Mesenteric fat pad (tissue), 1 donor: Measurements from ENCODE around the gene SZT2. TPM values are rescaled to one million over a fixed set of nuclear protein-coding genes. Genes with fewer than 3 reads are reported as not detected.
"Not testable (repeated sequence)": the region's sequence is repeated elsewhere in the genome, so short reads cannot be mapped to it uniquely, and the experiment has no call there.

Source experiments
- DNase-seq: peaks from one replicate; pipeline ENCODE4 v3.0.0-alpha.2; 2020; ENCODE audit warnings: low spot score
- total RNA-seq: library from RNA; stranded (reverse); fragmentation: NEBNext Ultra II Directional; extraction: Animal tissue kit (Norgen Biotek cat#: 25700); gene quantifications from one replicate; pipeline ENCODE4 v1.2.1, GENCODE V29; 2021
- donor health status: DM: yes; HTN: yes; CAD: no.

Gene SZT2
- total RNA-seq, 1 donor from 2014 or later, result 65.3 TPM

- DNase-seq, result no peak
Observed at GRCh38 chr1:43387976-43388599, 1.6 kb upstream of the SZT2 start.

GRCh38 chr1:43388613-43389012, 1.1 kb upstream of the SZT2 start:
- DNase-seq, result no peak

- no peak for DNase-seq
Observed at GRCh38 chr1:43392702-43393101, 3.0 kb downstream of the SZT2 start.

- no peak for DNase-seq
Observed at GRCh38 chr1:43395523-43395922, 5.8 kb downstream of the SZT2 start.

GRCh38 chr1:43396059-43396458, 6.4 kb downstream of the SZT2 start:
- no peak for DNase-seq

- no peak for DNase-seq
Observed at GRCh38 chr1:43398227-43398626, 8.5 kb downstream of the SZT2 start.

GRCh38 chr1:43400441-43400840, 10.7 kb downstream of the SZT2 start:
- not testable (repeated sequence) for DNase-seq

GRCh38 chr1:43402089-43402865, 12.6 kb downstream of the SZT2 start:
- no peak for DNase-seq

GRCh38 chr1:43404353-43404752, 14.7 kb downstream of the SZT2 start:
- DNase-seq, result no peak

GRCh38 chr1:43405219-43405875, 15.6 kb downstream of the SZT2 start:
- DNase-seq, result no peak

- DNase-seq, result no peak
Observed at GRCh38 chr1:43405876-43406234, 16.2 kb downstream of the SZT2 start.

GRCh38 chr1:43410571-43410970, 20.9 kb downstream of the SZT2 start:
- no peak for DNase-seq

- not testable (repeated sequence) for DNase-seq
Observed at GRCh38 chr1:43413426-43413825, 23.7 kb downstream of the SZT2 start.

- no peak for DNase-seq
Observed at GRCh38 chr1:43414634-43415223, 25.0 kb downstream of the SZT2 start.

- DNase-seq, result no peak
Observed at GRCh38 chr1:43415901-43416300, 26.2 kb downstream of the SZT2 start.

- DNase-seq, result peak; percentile 6
Observed at GRCh38 chr1:43418858-43419257, 29.2 kb downstream of the SZT2 start.

- DNase-seq, result peak; percentile 26
Observed at GRCh38 chr1:43419627-43420425, 30.1 kb downstream of the SZT2 start.

- no peak for DNase-seq
Observed at GRCh38 chr1:43420874-43421273, 31.2 kb downstream of the SZT2 start.

- DNase-seq, result no peak
Observed at GRCh38 chr1:43421396-43421795, 31.7 kb downstream of the SZT2 start.

- DNase-seq, result no peak
Observed at GRCh38 chr1:43421976-43422750, 32.5 kb downstream of the SZT2 start.
